ENCODE measurements around the gene STX17. TPM values are rescaled to one million over a fixed set of nuclear protein-coding genes. Genes with fewer than 3 reads are reported as not detected.

STX17 gene
- total and polyA plus RNA-seq, 2 donors (not counting 3 experiments of a cell fraction or from before 2014, with no cell fraction given), result 5.3 to 17.6 TPM

DNA sequence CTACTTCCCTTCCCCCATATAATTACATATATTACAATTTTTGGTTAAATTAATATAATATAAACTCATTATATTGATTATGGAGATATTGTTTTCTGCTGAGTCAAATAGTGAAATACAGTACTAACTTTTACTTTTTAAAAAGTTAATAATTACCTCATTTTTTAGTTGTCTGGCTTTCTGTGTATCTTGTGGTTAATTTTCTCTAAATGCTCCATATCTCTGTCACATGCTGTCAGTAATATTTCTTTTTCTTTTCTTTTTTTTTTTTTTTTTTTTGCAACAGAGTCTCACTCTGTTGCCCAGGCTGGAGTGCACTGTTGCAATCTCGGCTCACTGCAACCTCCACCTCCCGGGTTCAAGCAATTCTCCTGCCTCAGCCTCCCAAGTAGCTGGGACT, 23.2 kb downstream of the STX17 start:
- H2AFZ ChIP-seq (ENCODE audit: low read depth, low read length), result no peak overlapping the region
- no peaks in the 10 kb centered on the region for H3K4me1 ChIP-seq (ENCODE audit: control insufficient read depth, extremely low read depth, insufficient read depth, low read length)
- dilution Hi-C loops (cut with MboI; ENCODE audit: extremely low pct_ligation_motif_present, low sequenced_read_pairs), result no loop called here
- H3K9me3 ChIP-seq (replicated peaks; ENCODE audit: control insufficient read depth, insufficient read depth, low read length), result no peaks in the 10 kb centered on the region
- no peak overlapping the region for H3K4me3 ChIP-seq (replicated peaks in 1 of 3; ENCODE audit: insufficient read depth in 1 of 3, low read depth in 1 of 3, low read length in 3 of 3)
- no peak overlapping the region for H3K4me2 ChIP-seq (ENCODE audit: insufficient read depth, low read length)
- no peak for TF ChIP-seq POLR2A (IDR thresholded peaks at IDR 0.05; ENCODE audit: low read depth, low read length)
- no peak for TF ChIP-seq GATA2 (IDR thresholded peaks at IDR 0.05; ENCODE audit: insufficient read depth, insufficient read length, low read depth, low read length)
- TF ChIP-seq, protein P1, sequence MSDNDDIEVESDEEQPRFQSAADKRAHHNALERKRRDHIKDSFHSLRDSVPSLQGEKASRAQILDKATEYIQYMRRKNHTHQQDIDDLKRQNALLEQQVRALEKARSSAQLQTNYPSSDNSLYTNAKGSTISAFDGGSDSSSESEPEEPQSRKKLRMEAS (IDR thresholded peaks at IDR 0.05; ENCODE audit: insufficient read depth, insufficient read length), result no peak
- TF ChIP-seq POLR2AphosphoS5 (IDR thresholded peaks at IDR 0.05; ENCODE audit: insufficient read depth, low read depth, low read length), result no peak
- no peak for TF ChIP-seq FOS (IDR thresholded peaks at IDR 0.05; ENCODE audit: borderline replicate concordance, insufficient read depth, low read length)
- TF ChIP-seq, protein P2, sequence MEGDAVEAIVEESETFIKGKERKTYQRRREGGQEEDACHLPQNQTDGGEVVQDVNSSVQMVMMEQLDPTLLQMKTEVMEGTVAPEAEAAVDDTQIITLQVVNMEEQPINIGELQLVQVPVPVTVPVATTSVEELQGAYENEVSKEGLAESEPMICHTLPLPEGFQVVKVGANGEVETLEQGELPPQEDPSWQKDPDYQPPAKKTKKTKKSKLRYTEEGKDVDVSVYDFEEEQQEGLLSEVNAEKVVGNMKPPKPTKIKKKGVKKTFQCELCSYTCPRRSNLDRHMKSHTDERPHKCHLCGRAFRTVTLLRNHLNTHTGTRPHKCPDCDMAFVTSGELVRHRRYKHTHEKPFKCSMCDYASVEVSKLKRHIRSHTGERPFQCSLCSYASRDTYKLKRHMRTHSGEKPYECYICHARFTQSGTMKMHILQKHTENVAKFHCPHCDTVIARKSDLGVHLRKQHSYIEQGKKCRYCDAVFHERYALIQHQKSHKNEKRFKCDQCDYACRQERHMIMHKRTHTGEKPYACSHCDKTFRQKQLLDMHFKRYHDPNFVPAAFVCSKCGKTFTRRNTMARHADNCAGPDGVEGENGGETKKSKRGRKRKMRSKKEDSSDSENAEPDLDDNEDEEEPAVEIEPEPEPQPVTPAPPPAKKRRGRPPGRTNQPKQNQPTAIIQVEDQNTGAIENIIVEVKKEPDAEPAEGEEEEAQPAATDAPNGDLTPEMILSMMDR (IDR thresholded peaks at IDR 0.05; ENCODE audit: extremely low read depth in 1 of 2, insufficient read depth in 1 of 2, low read depth in 1 of 2, low read length in 2 of 2), result no peak
- TF ChIP-seq EZH2 (IDR thresholded peaks at IDR 0.05; ENCODE audit: borderline replicate concordance, low read depth, low read length, severe bottlenecking), result no peak
- no peak for TF ChIP-seq JUN (IDR thresholded peaks at IDR 0.05; ENCODE audit: borderline replicate concordance, insufficient read depth, insufficient read length, low read depth)
- TF ChIP-seq MYC (IDR thresholded peaks at IDR 0.05; ENCODE audit: low read depth, low read length), result no peak
- no peaks in the 10 kb centered on the region for H3K79me2 ChIP-seq (ENCODE audit: control insufficient read depth, insufficient read depth, low read length)
- POLR2A ChIA-PET, result no interaction called here
- H3K9me1 ChIP-seq (replicated peaks; ENCODE audit: control insufficient read depth, extremely low read depth, insufficient read depth, low read length), result no peaks in the 10 kb centered on the region
- no peaks in the 10 kb centered on the region for H3K27me3 ChIP-seq (ENCODE audit: control insufficient read depth in 2 of 2, insufficient read depth in 2 of 2, low read length in 2 of 2)
- intact Hi-C loops (cut with micrococcal nuclease), result no loop called here
- FAIRE-seq (no peak), DNase-seq (ENCODE audit: low read depth, low spot score) (no peak)
- H3K9ac ChIP-seq (replicated peaks; ENCODE audit: extremely low read depth, insufficient read depth, low read length), result no peak overlapping the region
- H3K36me3 ChIP-seq (ENCODE audit: control insufficient read depth in 2 of 2, extremely low read depth in 1 of 2, insufficient read depth in 2 of 2, low read length in 2 of 2), result peaks cover 0 to 4% of the 10 kb centered on the region in 2 experiments
- no peaks in the 10 kb centered on the region for H4K20me1 ChIP-seq (replicated peaks; ENCODE audit: control insufficient read depth, extremely low read depth, insufficient read depth, low read length)
- BruUV-seq (replicated peaks), result no TSS peak
- H3K27ac ChIP-seq (ENCODE audit: insufficient read depth, low read depth, low read length), result no peak overlapping the region
- CTCF ChIA-PET, result interaction anchor here (0.7 to 1.0 kb wide), 3 partner anchors 12 to 56 kb away, joined by 3 read pairs; no protein-coding TSS in a partner anchor
